Endothelial cell (in vitro differentiated cells): ENCODE measurements around the gene APOF. TPM values are rescaled to one million over a fixed set of nuclear protein-coding genes. Genes with fewer than 3 reads are reported as not detected.
A peak's percentile ranks its signal among the peaks of the same experiment; 100 is the strongest.

Experiments
- DNase-seq: peaks from one replicate; pipeline ENCODE4 v3.0.0; 2021; ENCODE audit warnings: low spot score
- H3K27ac Mint-ChIP-seq: one replicate; pipeline ENCODE4 v1.8.0; 2021; ENCODE audit warnings: mixed read lengths, inconsistent platforms; ENCODE audit not compliant: unreplicated experiment
- H3K27me3 Mint-ChIP-seq: one replicate; pipeline ENCODE4 v1.8.0; 2021; ENCODE audit warnings: mild to moderate bottlenecking, moderate library complexity, mixed read lengths, inconsistent platforms; ENCODE audit not compliant: unreplicated experiment
- H3K36me3 Mint-ChIP-seq: one replicate; pipeline ENCODE4 v1.8.0; 2021; ENCODE audit warnings: mild to moderate bottlenecking, low read depth, mixed read lengths, inconsistent platforms; ENCODE audit not compliant: unreplicated experiment
- H3K4me1 Mint-ChIP-seq: one replicate; pipeline ENCODE4 v1.8.0; 2021; ENCODE audit warnings: mild to moderate bottlenecking, mixed read lengths, inconsistent platforms; ENCODE audit not compliant: unreplicated experiment
- H3K4me3 Mint-ChIP-seq: one replicate; pipeline ENCODE4 v1.8.0; 2021; ENCODE audit warnings: mild to moderate bottlenecking, mixed read lengths, inconsistent platforms; ENCODE audit not compliant: unreplicated experiment
- H3K9me3 Mint-ChIP-seq: one replicate; pipeline ENCODE4 v1.8.0; 2021; ENCODE audit warnings: mixed read lengths, inconsistent platforms; ENCODE audit not compliant: unreplicated experiment
- CTCF ChIP-seq: fragments of 200-600 bp; sonication (generic); IDR thresholded peaks from one replicate; pipeline ENCODE4 v1.5.0; 2021; ENCODE audit warnings: antibody characterized with exemption; ENCODE audit not compliant: unreplicated experiment
- total RNA-seq: library from RNA; stranded (reverse); fragmentation: NEBNext Ultra II Directional; extraction: Animal tissue kit (Norgen Biotek cat#: 25700); gene quantifications from one replicate; pipeline ENCODE4 v1.2.1, GENCODE V29; 2021; ENCODE audit not compliant: unreplicated experiment

The APOF gene
- total RNA-seq, 1 donor from 2014 or later, result not detected

GRCh38 chr12:56374726-56375597 lies 12.3 kb upstream of the APOF start:
- no peak for TF ChIP-seq CTCF
- no peak overlapping the region for H3K4me3 Mint-ChIP-seq

GRCh38 chr12:56373515-56373914 lies 10.9 kb upstream of the APOF start:
- Mint-ChIP-seq H3K27me3 (no peaks in the 10 kb centered on the region), H3K4me1 (peaks cover 9% of the 10 kb centered on the region), H3K36me3 (no peaks in the 10 kb centered on the region), H3K4me3 (no peak overlapping the region), H3K9me3 (no peaks in the 10 kb centered on the region), H3K27ac (no peak overlapping the region)
- DNase-seq, result no peak
- no peak for TF ChIP-seq CTCF

More at GRCh38 chr12:56374726-56375597, 12.3 kb upstream of the APOF start:
- H3K27me3 Mint-ChIP-seq, result no peaks in the 10 kb centered on the region
- H3K9me3 Mint-ChIP-seq, result no peaks in the 10 kb centered on the region
- peaks cover 9% of the 10 kb centered on the region for H3K4me1 Mint-ChIP-seq
- H3K27ac Mint-ChIP-seq, result no peak overlapping the region
- no peak for DNase-seq
- no peaks in the 10 kb centered on the region for H3K36me3 Mint-ChIP-seq

- Mint-ChIP-seq H3K27me3 (no peaks in the 10 kb centered on the region), H3K4me3 (no peak overlapping the region), H3K27ac (no peak overlapping the region), H3K4me1 (no peaks in the 10 kb centered on the region), H3K36me3 (no peaks in the 10 kb centered on the region), H3K9me3 (no peaks in the 10 kb centered on the region)
- DNase-seq, result no peak
- no peak for TF ChIP-seq CTCF
These were observed 4.3 kb upstream of the APOF start for GRCh38 chr12:56366948-56367347.

GRCh38 chr12:56361487-56362129 lies 1.0 kb downstream of the APOF start:
- H3K27me3 Mint-ChIP-seq, result peaks cover 4% of the 10 kb centered on the region
- H3K4me3 Mint-ChIP-seq, result peak overlapping the region; percentile 95
- no peaks in the 10 kb centered on the region for H3K9me3 Mint-ChIP-seq
- peaks cover 9% of the 10 kb centered on the region for H3K4me1 Mint-ChIP-seq
- no peaks in the 10 kb centered on the region for H3K36me3 Mint-ChIP-seq
- H3K27ac Mint-ChIP-seq, result no peak overlapping the region
- no peak for DNase-seq
- no peak for TF ChIP-seq CTCF
